UCSD-AML1 (cell line): Measurements from ENCODE around the gene HEG1.
A peak's percentile ranks its signal among the peaks of the same experiment; 100 is the strongest.

Experiments
- DNase-seq: peaks from one replicate; lab custom pipeline; 2025; ENCODE audit not compliant: unreplicated experiment; lab: John Stamatoyannopoulos, UW

Gene HEG1

DNA sequence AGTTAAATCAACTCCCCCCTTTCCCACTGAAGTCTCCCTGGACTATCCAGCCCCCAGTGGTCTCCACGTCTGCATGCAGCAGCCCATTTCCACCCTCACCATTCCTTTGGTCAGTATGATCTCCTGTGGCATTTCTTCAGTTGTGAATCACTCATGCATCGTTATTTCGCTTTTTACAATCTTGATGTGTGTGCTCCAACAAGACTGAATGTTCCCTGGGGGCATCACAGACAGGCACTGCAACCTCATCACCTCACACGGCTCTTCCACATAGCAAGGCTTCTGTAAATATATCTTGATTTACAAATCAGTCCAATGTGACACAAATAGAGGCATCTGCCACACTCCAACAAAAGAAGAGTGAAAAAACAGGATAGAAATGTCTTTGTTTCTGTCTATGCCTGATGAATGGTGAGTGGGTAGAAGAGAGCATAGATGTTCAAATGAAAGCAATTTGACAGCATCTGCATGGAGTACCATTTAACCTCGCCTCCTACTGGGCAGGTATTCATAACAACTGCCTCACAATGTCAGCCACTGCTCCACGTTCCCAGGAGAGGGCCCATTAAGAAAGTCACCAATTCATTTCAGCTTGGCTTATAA, 5.2 kb downstream of the HEG1 start:
- DNase-seq, result no peak

DNA sequence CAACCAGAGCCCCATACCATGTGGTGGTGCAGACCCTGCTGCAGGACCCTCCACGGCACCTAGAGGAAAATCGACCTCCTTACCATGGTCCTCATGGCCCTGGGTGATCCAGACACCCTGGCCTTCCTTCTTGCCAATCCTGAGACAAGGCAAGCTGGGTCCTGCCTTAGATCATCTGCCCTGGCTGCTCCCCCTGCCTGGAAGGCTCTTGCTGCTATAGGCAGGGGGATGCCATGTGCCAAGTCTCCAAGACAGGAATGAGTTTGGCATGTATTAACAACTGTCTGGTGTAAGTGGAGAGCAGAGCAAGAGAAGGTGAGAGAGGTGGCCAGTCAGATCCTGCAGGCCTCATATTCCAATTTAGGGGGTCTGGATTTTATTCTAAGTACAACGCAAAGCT, 7.5 kb downstream of the HEG1 start:
- DNase-seq, result no peak

DNA sequence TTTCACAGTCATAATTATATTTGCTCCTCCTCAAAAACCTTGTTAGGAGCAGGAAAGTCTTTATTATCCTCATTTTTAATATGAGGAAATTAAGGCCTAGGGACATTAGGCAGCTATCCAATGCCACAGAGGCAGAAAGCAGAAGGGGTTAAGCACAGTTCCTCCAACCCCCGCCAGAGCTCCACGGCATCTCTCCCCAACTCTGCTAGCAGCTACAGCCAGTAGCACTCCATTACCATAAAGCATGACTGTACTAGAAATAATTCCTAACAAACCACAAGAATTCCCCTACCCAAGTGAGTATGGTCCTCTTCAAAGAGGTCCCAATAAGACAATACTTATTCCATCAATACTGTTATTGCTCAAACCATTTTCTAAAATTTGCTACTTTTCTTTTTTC, 9.8 kb downstream of the HEG1 start:
- DNase-seq, result no peak

DNA sequence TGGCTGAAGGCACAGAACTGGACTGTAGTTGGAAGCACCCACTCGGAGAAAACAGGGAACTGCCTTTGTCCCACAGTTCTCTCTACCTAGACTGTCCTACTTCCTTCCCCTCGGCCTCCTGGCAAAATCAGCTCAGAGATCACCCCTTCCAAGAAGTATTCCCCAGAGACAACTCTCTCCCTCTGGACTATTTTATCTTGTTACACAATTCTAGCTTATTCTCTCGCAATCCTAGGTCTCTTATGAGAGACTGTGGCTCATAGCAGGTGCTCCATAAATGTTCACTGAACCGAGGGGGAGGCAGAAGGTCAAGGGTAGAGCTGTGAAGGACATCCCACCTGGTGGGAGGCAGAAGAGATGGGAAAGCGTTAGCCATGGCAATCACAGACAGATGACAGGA, 10.6 kb downstream of the HEG1 start:
- DNase-seq, result no peak

DNA sequence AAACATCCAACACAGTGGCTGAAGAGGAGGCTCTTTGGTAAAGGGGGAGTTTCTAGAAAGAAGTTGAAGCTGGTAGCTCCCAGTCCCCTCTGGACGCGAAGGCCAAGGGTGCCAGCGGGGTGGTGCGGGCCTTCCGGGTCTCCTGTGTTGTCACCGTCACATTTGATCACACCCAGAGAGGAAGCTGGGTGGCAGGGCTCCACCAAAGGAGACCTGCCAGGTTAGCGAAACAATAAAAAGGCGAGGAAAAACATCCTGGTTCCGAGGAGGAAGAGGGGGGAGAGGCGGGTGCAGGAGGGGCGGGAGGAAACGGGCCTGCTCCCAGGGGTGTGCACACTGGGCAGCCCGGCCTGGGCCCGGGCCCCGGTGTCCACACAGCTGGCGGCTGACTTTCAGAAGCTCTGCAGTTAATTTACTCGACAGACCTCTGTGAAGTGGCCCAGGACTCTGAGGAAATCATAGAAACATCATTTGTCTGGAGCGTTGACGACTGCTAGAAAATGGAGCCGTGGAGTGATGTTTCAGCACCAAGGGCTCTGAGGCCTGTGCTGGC, 12.1 kb downstream of the HEG1 start:
- DNase-seq, result no peak

DNA sequence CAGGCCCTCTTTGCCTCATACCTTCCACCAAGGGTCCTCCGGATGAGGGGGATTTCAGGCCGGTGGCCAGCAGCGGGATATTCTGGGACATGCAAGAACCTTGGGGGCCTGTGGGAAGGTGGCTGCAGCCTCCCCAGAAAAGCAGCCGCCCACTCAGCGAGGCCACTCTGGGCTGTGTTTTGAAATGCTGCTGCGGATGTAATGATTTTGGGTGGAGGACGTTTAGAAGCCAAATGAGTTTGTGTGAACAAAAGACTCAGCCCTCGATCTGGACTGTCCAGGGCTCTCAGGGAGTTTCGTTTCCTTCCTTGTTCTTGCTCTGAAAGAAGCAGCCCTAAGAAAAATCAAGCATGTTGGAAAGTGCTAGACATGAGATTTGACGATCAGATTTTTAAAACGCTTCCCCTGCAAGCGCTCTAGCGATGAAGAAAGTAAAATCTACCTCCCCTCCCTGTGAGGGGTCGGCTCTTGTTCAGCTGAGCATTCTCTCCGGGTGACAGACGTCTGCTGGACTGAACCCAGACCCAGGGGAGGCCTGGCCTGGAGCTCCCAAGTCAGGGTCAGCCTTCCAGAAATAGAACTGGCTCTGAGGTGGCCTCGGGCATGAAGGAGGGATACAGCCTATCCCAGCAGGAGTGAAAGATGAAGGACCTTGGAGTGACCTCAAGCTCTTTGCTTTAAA, 12.9 kb downstream of the HEG1 start:
- no peak for DNase-seq

DNA sequence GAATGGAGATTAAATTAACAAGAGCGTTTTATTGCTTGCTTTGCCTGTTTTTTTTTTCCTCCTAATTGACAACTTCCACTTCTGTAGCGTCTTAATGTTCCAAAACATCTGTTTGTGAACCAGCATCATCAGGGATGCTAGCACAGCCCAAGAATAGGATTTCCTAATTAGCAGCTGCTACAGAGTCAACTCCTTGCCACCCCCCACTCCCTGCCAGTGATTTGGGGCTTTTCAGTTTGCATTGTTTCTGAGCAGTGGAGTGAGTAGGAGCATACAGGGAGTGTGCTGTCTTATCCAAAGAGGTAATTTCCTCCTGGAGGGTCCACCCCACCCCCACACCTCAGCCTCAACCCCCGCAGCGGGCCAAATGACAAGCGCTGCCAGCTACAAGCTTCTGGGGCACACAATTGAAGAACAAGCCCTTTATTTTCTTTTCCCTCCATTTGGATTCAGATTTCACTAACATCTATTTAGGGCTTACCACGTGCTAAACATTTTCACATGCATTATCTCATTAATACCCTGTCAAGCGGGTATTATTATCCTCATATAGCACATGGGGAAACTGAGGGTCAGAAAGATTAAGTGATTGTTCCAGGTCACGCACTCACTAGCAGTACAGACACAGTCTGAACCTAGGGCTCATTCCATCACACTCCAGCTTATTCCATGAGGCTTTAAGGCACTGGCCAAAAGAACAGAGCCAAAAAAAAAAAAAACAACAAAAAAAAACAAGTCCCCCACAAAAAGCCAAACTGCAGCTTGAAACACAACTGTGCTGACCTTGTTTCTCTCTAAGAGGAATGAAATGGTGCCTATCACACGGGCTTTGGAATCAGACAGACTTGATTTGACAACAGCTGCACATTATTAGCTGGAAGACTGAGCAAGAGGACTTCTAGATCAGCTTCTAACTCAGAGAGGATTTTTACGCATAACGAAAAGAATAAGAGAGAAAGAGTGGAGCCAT, 16.4 kb downstream of the HEG1 start:
- DNase-seq, result no peak

DNA sequence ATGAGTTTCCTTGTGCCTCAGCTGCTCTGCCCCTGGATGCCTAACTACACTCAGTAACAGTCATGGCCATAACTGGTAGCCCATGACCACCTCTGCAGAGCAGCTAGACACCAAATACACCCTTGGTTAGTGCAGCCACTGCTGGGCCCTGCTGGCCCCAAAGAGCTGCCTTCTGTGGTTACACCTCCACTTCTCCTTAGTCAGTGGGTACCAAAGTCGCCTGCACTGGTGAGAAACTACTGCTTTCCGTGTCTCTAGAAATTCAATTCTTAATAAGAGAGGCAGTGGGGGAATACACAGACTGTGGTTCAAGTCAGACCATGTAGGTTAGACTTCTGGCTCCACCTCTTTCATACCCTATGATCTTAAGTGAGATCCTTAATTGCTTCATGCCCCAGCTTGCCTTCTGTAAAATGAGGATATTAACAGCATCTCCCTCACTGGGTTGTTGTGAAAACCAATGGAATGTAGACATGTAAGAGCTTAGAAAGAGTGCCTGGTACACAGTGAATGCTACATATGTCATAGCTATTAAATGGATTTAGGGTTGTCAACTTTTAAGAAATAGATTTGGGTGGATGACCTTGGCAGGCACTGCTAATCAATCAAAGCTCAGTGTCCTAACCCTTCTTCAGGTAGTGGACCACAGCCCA, 18.2 kb downstream of the HEG1 start:
- DNase-seq, result no peak

DNA sequence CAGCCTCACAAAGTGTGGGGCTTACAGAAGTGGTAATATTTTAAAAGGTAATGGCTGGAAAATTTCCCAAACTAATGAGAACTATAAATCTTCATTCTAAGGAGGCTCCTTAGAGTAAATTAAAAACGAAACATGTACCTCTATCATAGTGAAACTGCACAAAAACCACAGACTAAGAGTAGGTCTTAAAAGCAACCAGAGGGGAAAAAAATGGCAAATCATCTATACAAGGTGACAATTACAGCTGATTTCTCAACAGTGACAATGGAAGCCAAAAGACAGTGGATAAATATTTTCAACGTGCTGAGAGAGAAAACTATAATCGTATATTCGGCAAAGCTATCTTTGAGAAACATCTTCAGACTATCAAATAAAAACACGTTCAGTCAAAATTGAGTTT, 20.6 kb downstream of the HEG1 start:
- DNase-seq, result no peak

DNA sequence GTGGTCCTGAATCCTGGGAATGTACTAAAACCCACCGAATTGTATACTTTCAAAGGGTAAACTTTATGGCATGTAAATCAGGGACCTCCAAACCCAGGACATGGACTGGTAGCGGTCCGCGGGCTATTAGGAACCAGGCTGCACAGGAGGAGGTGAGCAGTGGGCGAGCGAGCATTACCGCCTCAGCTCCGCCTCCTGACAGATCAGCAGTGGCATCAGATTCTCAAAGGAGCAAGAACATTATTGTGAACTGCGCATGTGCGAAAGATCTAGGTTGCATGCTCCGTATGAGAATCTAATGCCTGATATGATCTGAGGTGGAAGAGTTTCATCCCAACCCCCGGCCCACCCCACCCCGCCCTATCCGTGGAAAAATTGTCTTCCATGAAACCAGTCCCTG, 22.2 kb downstream of the HEG1 start:
- DNase-seq, result no peak

DNA sequence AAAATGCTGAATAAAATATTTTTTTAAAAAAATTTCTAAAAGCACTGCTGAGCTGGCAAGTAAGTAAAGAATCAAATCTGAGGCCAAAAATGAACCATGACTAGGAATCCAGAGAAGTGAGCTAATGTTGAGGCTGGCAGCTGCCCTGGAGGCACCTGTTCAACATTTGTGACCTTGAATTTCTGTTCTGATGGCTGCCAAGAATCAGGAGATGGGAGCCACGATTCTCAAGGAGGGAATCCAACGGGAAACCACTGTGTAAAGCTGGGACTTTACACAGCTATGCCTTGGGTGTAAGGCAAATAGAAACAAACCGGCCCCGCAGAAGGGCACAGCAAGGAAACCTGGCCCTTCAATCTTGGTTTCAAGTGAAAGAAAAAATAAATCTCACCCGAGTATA, 22.7 kb downstream of the HEG1 start:
- no peak for DNase-seq

DNA sequence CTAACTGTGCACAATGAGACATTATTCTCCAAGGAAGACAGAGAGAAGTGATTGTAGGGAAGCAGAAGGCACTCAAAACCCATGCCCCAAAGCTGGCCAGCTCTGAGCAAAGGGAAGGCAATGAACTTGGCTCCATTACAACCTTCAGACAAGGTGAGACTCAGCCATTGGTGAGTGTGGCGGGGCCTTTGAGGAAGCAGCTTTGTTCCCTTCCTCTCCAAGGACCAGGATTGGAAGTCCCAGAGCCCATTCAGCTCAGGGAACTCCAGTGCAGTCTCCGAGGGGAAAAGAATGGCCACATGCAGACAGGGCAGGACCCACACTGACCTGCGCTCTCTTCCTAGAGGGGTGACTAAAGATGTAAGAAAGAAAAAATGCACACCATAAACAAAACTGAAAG, 23.1 kb downstream of the HEG1 start:
- DNase-seq, result no peak

DNA sequence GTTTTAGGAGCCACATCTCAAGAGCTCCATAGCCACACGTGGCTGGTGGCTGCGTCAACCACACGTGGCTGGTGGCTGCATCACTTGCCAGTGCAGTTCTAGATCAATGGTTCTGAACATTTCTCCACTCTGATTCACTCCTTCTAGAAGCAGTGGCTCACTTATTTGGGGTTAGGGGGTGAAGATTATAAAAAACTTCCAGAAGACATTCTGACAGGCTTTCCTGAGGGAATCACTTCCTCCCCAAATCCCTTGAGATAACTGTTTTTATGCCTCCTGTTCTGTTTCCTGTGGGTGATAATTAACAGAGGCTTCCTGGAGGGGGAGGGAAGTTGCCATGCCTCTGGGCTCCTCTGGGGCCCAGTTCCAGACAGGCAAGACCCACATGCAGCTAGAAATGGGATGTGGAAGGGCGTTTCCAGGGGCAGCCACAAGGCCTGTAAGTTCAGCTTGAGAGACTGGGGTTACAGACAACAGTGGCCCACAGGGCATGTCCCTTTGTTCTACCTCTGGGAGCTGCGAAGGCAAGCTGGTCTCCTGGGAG, 23.6 kb downstream of the HEG1 start:
- peak; percentile 35 for DNase-seq

DNA sequence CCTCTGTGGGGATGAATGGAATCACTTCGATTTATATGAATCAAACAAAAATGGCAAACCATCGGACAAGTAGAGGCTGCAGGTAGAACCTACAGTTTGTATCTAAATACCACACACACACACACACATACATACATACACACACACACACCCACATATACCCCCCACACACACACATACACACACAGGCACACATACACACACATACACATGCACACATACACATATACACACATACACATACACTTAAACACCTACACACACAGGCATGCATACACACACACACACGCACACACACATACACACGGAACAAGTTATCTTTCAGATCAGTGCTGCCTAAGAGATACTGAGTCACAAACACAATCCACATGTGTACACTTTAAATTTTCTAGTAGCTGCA, 24.3 kb downstream of the HEG1 start:
- DNase-seq, result no peak

DNA sequence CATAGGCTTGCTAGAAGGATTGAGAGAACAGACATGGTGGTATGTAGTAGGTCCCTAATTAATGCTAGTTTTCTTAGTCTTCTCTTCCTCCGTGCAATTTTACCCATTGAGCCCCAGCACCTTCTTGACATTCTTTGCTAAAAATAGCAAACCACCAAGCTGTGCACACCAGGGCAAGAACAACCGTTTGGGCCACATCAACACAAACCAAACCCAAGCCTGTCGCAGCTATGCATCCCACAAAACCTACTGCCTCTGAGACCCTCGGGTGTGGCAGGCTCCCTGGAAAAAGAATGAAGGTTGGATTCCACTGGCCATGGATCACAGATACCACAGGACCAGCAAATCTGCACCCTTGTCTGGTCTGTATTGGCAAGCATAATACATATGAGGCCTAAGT, 27.1 kb downstream of the HEG1 start:
- DNase-seq, result no peak

DNA sequence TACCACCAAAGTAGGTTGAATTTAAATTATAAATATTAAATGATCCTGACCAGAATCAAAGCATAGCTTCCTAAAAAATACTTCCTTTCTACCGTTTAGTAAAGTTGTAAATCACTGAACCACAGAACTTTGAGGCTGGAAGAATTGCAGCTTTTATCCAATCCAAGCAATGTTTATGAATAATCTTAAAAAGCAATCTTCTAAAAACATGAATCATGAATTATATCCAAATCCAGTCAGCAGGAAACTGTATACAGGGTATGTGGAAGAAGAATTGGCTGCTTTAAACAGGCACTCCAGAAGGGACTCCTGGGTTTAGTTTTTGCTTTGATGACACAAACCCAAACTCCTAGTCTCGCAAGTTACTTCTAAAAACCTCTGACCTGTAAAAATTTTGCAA, 30.2 kb downstream of the HEG1 start:
- no peak for DNase-seq

DNA sequence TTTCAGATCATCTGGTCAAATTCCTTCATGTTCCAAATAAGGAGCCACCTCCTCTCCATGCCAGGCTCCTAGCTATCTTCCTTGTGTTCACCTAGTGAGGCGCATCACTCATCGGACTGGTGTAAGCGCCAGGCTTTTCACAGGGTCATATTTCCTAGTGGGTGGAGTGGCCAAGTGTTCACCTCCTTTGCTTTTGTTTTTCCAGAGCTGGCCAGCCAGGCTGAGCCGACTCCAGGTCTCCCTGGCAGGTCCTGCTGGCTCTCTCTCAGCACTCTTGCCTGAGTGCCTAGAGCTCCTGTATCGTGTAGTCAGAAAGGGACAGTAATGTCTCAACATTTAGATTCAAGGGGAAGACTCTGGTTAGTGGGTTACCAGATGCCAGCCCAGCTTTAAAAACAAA, 31.0 kb downstream of the HEG1 start:
- DNase-seq, result no peak

DNA sequence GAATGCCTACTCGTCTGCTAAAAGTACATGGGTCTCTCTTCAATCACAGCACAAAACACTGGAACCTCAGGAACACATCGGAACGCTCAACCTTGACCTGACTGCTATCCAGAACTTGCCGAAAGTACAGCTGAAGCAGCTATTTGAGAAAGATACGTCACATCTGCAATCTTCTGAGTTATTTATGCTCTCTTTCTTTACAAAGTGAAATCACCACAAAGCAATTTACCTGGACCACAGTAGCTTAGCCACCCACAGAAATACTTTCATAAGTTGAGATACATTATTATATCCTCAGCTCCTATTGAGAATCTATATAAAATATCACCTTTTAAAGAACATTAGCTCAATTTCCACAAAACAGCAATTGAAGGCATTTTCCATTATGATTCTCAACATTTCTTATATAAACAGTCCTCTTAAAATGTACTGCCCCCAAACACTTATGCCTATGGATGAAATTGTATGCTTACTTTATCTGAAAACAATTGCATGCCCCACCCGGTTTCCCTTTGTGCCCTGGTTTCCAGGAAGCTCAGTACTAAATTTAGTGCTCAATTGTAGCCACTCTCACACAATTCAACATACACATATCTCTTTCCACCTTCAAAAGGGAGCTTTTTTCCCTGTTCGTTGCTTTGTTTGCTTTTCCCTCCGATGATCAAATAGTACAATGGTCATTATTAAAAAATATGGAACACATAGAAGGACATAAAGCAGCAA, 31.8 kb downstream of the HEG1 start:
- DNase-seq, result no peak

DNA sequence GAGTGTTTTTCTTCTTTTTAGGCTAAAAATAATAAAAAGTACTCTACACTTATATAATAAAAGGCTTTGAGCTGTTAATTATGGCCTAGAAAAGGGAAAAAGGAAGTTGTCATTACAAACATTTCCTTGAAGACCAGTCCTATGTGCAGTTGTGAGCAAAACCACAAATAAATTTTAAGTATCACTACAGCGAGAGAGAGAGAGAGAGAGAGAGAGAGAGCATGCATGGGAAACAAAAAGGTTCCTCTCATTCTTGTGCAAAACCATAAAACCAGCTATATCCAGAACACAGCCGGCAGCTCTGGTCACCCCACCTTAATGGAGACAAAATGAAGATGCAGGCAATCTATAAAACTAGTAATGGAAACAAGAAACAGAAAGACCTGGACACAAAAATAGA, 33.6 kb downstream of the HEG1 start:
- DNase-seq, result no peak

DNA sequence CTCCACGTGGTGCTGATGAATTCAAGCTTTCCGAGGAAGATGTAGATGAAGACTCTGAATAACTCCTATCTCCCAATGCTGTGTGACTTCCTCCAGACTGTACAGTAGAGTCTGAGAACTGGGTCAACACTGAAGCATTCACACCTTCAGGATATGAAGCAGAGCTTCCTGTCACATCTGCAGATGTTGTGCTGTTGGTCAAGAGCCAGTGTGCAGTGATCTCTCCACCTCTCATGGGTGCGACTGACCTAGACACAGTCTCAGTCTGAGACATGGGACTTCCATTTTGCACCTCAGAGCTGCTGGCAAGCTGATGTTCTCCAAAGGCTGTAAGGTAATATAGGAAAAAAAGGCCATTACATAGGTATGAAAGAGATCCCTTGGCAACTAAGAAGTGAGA, 36.5 kb downstream of the HEG1 start:
- no peak for DNase-seq
